Neutrophil (primary cell): ENCODE measurements around the gene IKZF1.

ENCODE experiments used
- H3K27ac ChIP-seq: fragments of 200-600 bp; sonication (generic); 2 replicates; pipeline ENCODE4 v1.5.1; 2016; ENCODE audit warnings: mild to moderate bottlenecking, moderate library complexity
- H3K27me3 ChIP-seq: fragments of 200-600 bp; sonication (generic); 2 replicates; pipeline ENCODE4 v1.6.0; 2016; ENCODE audit warnings: mild to moderate bottlenecking
- H3K36me3 ChIP-seq: fragments of 200-600 bp; sonication (generic); 2 replicates; pipeline ENCODE4 v1.5.1; 2017
- H3K4me1 ChIP-seq, 2 experiments: fragments of 200-600 bp in 1 of 2; sonication (generic) in 1 of 2; 1 replicate in 1 of 2; 2 replicates in 1 of 2; pipeline versions ENCODE4 v1.5.1 to v1.6.1; 2013 to 2016; ENCODE audit warnings: low read depth in 1 of 2, low read length in 1 of 2, mild to moderate bottlenecking in 1 of 2, moderate library complexity in 1 of 2; ENCODE audit not compliant: control insufficient read depth in 1 of 2, insufficient read depth in 1 of 2
- H3K4me3 ChIP-seq, 2 experiments: fragments of 200-600 bp in 1 of 2; sonication (generic) in 1 of 2; 1 replicate in 1 of 2; 2 replicates in 1 of 2; pipeline ENCODE4 v1.5.1; 2013 to 2016; ENCODE audit warnings: low read depth in 1 of 2, low read length in 1 of 2, mild to moderate bottlenecking in 1 of 2, moderate library complexity in 1 of 2
- H3K9me3 ChIP-seq: fragments of 200-600 bp; sonication (generic); 2 replicates; pipeline ENCODE4 v1.5.1; 2016
- CTCF ChIP-seq: fragments of 200-600 bp; sonication (generic); IDR thresholded peaks from 2 replicates; pipeline ENCODE4 v1.5.1; 2016; ENCODE audit warnings: antibody characterized with exemption

The IKZF1 gene

GRCh38 chr7:50306494-50307367, 2.2 kb downstream of the IKZF1 start:
- Histone ChIP-seq H3K27me3 (no peaks in the 10 kb centered on the region), H3K4me1 (peaks cover 63 to 67% of the 10 kb centered on the region in 2 experiments), H3K9me3 (no peaks in the 10 kb centered on the region), H3K4me3 (peak overlapping the region; percentile 79 to 82), H3K36me3 (no peaks in the 10 kb centered on the region), H3K27ac (peak overlapping the region; percentile 94)
- TF ChIP-seq CTCF, result no peak

- Histone ChIP-seq H3K27me3 (no peaks in the 10 kb centered on the region), H3K9me3 (no peaks in the 10 kb centered on the region), H3K36me3 (no peaks in the 10 kb centered on the region), H3K4me1 (peaks cover 70 to 74% of the 10 kb centered on the region in 2 experiments), H3K4me3 (peak overlapping the region; percentile 79 to 82), H3K27ac (peak overlapping the region; percentile 94)
- TF ChIP-seq CTCF, result no peak
These were observed 3.0 kb downstream of the IKZF1 start for GRCh38 chr7:50307368-50308032.

GRCh38 chr7:50308203-50308531, 3.7 kb downstream of the IKZF1 start:
- Histone ChIP-seq H3K4me1 (peaks cover 71 to 79% of the 10 kb centered on the region in 2 experiments), H3K27ac (peak overlapping the region; percentile 94)

GRCh38 chr7:50308532-50309385, 4.2 kb downstream of the IKZF1 start:
- TF ChIP-seq CTCF, result no peak
- H3K4me3 ChIP-seq, result peak overlapping the region; percentile 79 to 82
- peaks cover 73 to 80% of the 10 kb centered on the region in 2 experiments for H3K4me1 ChIP-seq
- H3K36me3 ChIP-seq, result no peaks in the 10 kb centered on the region
- no peaks in the 10 kb centered on the region for H3K9me3 ChIP-seq
- no peaks in the 10 kb centered on the region for H3K27me3 ChIP-seq
- H3K27ac ChIP-seq, result peak overlapping the region; percentile 94

More at GRCh38 chr7:50308203-50308531, 3.7 kb downstream of the IKZF1 start:
- Histone ChIP-seq H3K27me3 (no peaks in the 10 kb centered on the region), H3K9me3 (no peaks in the 10 kb centered on the region), H3K36me3 (no peaks in the 10 kb centered on the region), H3K4me3 (peak overlapping the region; percentile 79 to 82)
- TF ChIP-seq CTCF, result no peak

GRCh38 chr7:50309721-50310120, 5.2 kb downstream of the IKZF1 start:
- H3K4me1 ChIP-seq, result peaks cover 82 to 89% of the 10 kb centered on the region in 2 experiments
- H3K4me3 ChIP-seq, result peak overlapping the region in 1 of 2 experiments; percentile 79
- no peaks in the 10 kb centered on the region for H3K9me3 ChIP-seq
- no peaks in the 10 kb centered on the region for H3K36me3 ChIP-seq
- H3K27ac ChIP-seq, result peak overlapping the region; percentile 94
- H3K27me3 ChIP-seq, result no peaks in the 10 kb centered on the region
- TF ChIP-seq CTCF, result no peak
